CD4-positive, alpha-beta memory T cell (primary cell): ENCODE data around the gene ZNF678. TPM values are rescaled to one million over a fixed set of nuclear protein-coding genes. Genes with fewer than 3 reads are reported as not detected.

Source experiments
- CTCF ChIA-PET: fragments of 350-600 bp; sonication (Branson Sonifier 250); formaldehyde crosslinking; loops from one replicate; lab custom pipeline; 2021; ENCODE audit warnings: inconsistent platforms; ENCODE audit not compliant: partially characterized antibody; lab: Charles Lee
- POLR2A ChIA-PET: fragments of 350-600 bp; sonication (Branson Sonifier 250); formaldehyde crosslinking; loops from one replicate; lab custom pipeline; 2021; ENCODE audit not compliant: partially characterized antibody; lab: Charles Lee
- DNase-seq, 5 donors: peaks; one replicate each; pipeline versions ENCODE4 v3.0.0 to v3.0.0-alpha.2; 2020 to 2022; ENCODE audit warnings: mixed read lengths in 1 of 5
- H3K27ac ChIP-seq: one replicate; pipeline ENCODE4 v1.7.0; 2013; ENCODE audit warnings: low read depth, low read length
- H3K27me3 ChIP-seq: 2 replicates; pipeline ENCODE4 v1.7.0; 2013; ENCODE audit warnings: mild to moderate bottlenecking, low read length, moderate library complexity; ENCODE audit not compliant: insufficient read depth
- H3K36me3 ChIP-seq: 2 replicates; pipeline ENCODE4 v1.7.0; 2013; ENCODE audit warnings: mild to moderate bottlenecking, low read length, moderate library complexity; ENCODE audit not compliant: insufficient read depth
- H3K4me1 ChIP-seq: 2 replicates; pipeline ENCODE4 v1.7.0; 2013; ENCODE audit warnings: mild to moderate bottlenecking, low read length, moderate library complexity; ENCODE audit not compliant: insufficient read depth
- H3K4me3 ChIP-seq, 2 donors: one replicate each; pipeline ENCODE4 v1.7.0; 2013; ENCODE audit warnings: low read length in 2 of 2, mild to moderate bottlenecking in 1 of 2
- H3K9me3 ChIP-seq, 2 donors: one replicate each; pipeline ENCODE4 v1.7.0; 2013; ENCODE audit warnings: low read length in 2 of 2, control low read depth in 1 of 2; ENCODE audit not compliant: control insufficient read depth in 1 of 2
- H3K27ac Mint-ChIP-seq, 7 donors: one replicate each; pipeline ENCODE4 v1.8.0; 2020 to 2021; ENCODE audit warnings: mixed read lengths in 7 of 7, mild to moderate bottlenecking in 6 of 7, inconsistent platforms in 3 of 7, moderate library complexity in 3 of 7
- H3K27me3 Mint-ChIP-seq, 2 donors: one replicate each; pipeline ENCODE4 v1.8.0; 2020 to 2021; ENCODE audit warnings: mixed read lengths in 2 of 2
- H3K36me3 Mint-ChIP-seq, 2 donors: one replicate each; pipeline ENCODE4 v1.8.0; 2020 to 2021; ENCODE audit warnings: mixed read lengths in 2 of 2, inconsistent platforms in 1 of 2, mild to moderate bottlenecking in 1 of 2
- H3K4me1 Mint-ChIP-seq, 4 donors: one replicate each; pipeline ENCODE4 v1.8.0; 2020 to 2021; ENCODE audit warnings: mixed read lengths in 4 of 4, mild to moderate bottlenecking in 1 of 4
- H3K4me3 Mint-ChIP-seq, 8 donors: one replicate each; pipeline ENCODE4 v1.8.0; 2020 to 2021; ENCODE audit warnings: mixed read lengths in 8 of 8, mild to moderate bottlenecking in 7 of 8, moderate library complexity in 6 of 8, inconsistent platforms in 3 of 8
- H3K9me3 Mint-ChIP-seq, 8 donors: one replicate each; pipeline ENCODE4 v1.8.0; 2020 to 2021; ENCODE audit warnings: mixed read lengths in 8 of 8, mild to moderate bottlenecking in 5 of 8, inconsistent platforms in 3 of 8, moderate library complexity in 1 of 8
- intact Hi-C: fragments of 100-400 bp; cut with micrococcal nuclease; formaldehyde crosslinking; loops from one replicate; pipeline ENCODE4 v1.15.1; 2023
- polyA plus RNA-seq, 2 donors: library from polyadenylated mRNA; unstranded; fragments of 300-500 nt; fragmentation: Illumina TruSeq; gene quantifications; one replicate each; pipeline ENCODE4 v1.2.3, GENCODE V29; 2021
- total RNA-seq, 2 experiments: library from RNA; stranded (reverse); gene quantifications; one replicate each; pipeline ENCODE4 v1.2.3, GENCODE V29; 2021

ZNF678 gene
- total and polyA plus RNA-seq, 4 experiments from 2014 or later = 3.0 to 10.2 (median 6.2) TPM

GRCh38 chr1:227561241-227561907 lies 2.0 kb upstream of the ZNF678 start:
- H3K4me3 ChIP-seq = no peak overlapping the region
- Mint-ChIP-seq H3K27me3 (peaks cover 23 to 30% of the 10 kb centered on the region in 2 donors), H3K4me1 (peaks cover 16 to 25% (median 21%) of the 10 kb centered on the region in 4 donors), H3K36me3 (peaks cover 5 to 8% of the 10 kb centered on the region in 2 donors), H3K4me3 (peak overlapping the region in 1 of 8 donors; percentile 62), H3K27ac (peak overlapping the region in 1 of 7 donors; percentile 20), H3K9me3 (peaks cover 0 to 8% (median 2%) of the 10 kb centered on the region in 8 donors)
- CTCF ChIA-PET = interaction anchor here (2.2 kb wide), 1 partner anchor 19 kb away, joined by 6 read pairs; no protein-coding TSS in a partner anchor
- no peaks in the 10 kb centered on the region for H3K9me3 ChIP-seq
- H3K27me3 ChIP-seq = no peaks in the 10 kb centered on the region
- no peak for DNase-seq
- H3K27ac ChIP-seq = no peak overlapping the region
- POLR2A ChIA-PET = interaction anchor here (1.1 kb wide), 1 partner anchor 570 kb away, joined by 3 read pairs; no protein-coding TSS in a partner anchor
- intact Hi-C loops = loop anchor here (5.0 kb wide), 1 partner anchor 1154 kb away; the partner anchor contains the start of gene PARP1
- H3K36me3 ChIP-seq = no peaks in the 10 kb centered on the region
- peaks cover 7% of the 10 kb centered on the region for H3K4me1 ChIP-seq

- POLR2A ChIA-PET = no interaction called here
- peaks cover 0 to 8% (median 2%) of the 10 kb centered on the region in 8 donors for H3K9me3 Mint-ChIP-seq
- Histone ChIP-seq H3K27ac (no peak overlapping the region), H3K9me3 (no peaks in the 10 kb centered on the region), H3K4me1 (peaks cover 7% of the 10 kb centered on the region), H3K27me3 (no peaks in the 10 kb centered on the region), H3K4me3 (no peak overlapping the region), H3K36me3 (no peaks in the 10 kb centered on the region)
- CTCF ChIA-PET = interaction anchor here (4.9 kb wide), 1 partner anchor 20 kb away, joined by 38 read pairs; no protein-coding TSS in a partner anchor
- peak overlapping the region in 2 of 7 donors; percentile 1 to 19 for H3K27ac Mint-ChIP-seq
- no peak for DNase-seq
- peaks cover 8 to 10% of the 10 kb centered on the region in 2 donors for H3K36me3 Mint-ChIP-seq
- intact Hi-C loops = loop anchor here (5.0 kb wide), 1 partner anchor 1155 kb away; the partner anchor contains the start of gene PARP1
- H3K27me3 Mint-ChIP-seq = peaks cover 23 to 30% of the 10 kb centered on the region in 2 donors
- peak overlapping the region in 5 of 8 donors; percentile 0 to 46 (median 6) for H3K4me3 Mint-ChIP-seq
- peaks cover 19 to 25% (median 22%) of the 10 kb centered on the region in 4 donors for H3K4me1 Mint-ChIP-seq
Measured at GRCh38 chr1:227562037-227562436, 1.3 kb upstream of the ZNF678 start.

- Histone ChIP-seq H3K4me3 (peak overlapping the region; percentile 39 to 74), H3K27ac (no peak overlapping the region), H3K9me3 (no peaks in the 10 kb centered on the region), H3K4me1 (peaks cover 7% of the 10 kb centered on the region), H3K27me3 (no peaks in the 10 kb centered on the region), H3K36me3 (no peaks in the 10 kb centered on the region)
- H3K9me3 Mint-ChIP-seq = peaks cover 0 to 5% (median 1%) of the 10 kb centered on the region in 8 donors
- peaks cover 23 to 30% of the 10 kb centered on the region in 2 donors for H3K27me3 Mint-ChIP-seq
- POLR2A ChIA-PET = interaction anchor here (1.0 to 2.3 kb wide), 6 partner anchors 19 to 679 kb away, joined by 3 to 8 read pairs (median 4); partner anchors contain the start of genes JMJD4 and SNAP47
- peaks cover 21 to 26% (median 25%) of the 10 kb centered on the region in 4 donors for H3K4me1 Mint-ChIP-seq
- DNase-seq = no peak
- intact Hi-C loops = loop anchor here (1.0 to 5.0 kb wide), 3 partner anchors 21 to 1156 kb away; partner anchors contain the start of genes JMJD4, PARP1 and SNAP47
- H3K27ac Mint-ChIP-seq = peak overlapping the region; percentile 89 to 96 (median 95)
- CTCF ChIA-PET = interaction anchor here (4.9 kb wide), 1 partner anchor 21 kb away, joined by 38 read pairs; no protein-coding TSS in a partner anchor
- H3K4me3 Mint-ChIP-seq = peak overlapping the region; percentile 90 to 97 (median 93)
- H3K36me3 Mint-ChIP-seq = peaks cover 8 to 14% of the 10 kb centered on the region in 2 donors
Measured at GRCh38 chr1:227562933-227563323, 428 bp upstream of the ZNF678 start.

GRCh38 chr1:227567256-227567655 lies 3.9 kb downstream of the ZNF678 start:
- Mint-ChIP-seq H3K9me3 (no peaks in the 10 kb centered on the region), H3K4me1 (peaks cover 24 to 39% (median 30%) of the 10 kb centered on the region in 4 donors), H3K4me3 (no peak overlapping the region), H3K27me3 (peaks cover under 1 to 8% of the 10 kb centered on the region in 2 donors), H3K27ac (no peak overlapping the region), H3K36me3 (peaks cover 8 to 18% of the 10 kb centered on the region in 2 donors)
- H3K27ac ChIP-seq = no peak overlapping the region
- H3K4me3 ChIP-seq = no peak overlapping the region
- intact Hi-C loops = no loop called here
- H3K9me3 ChIP-seq = no peaks in the 10 kb centered on the region
- CTCF ChIA-PET = no interaction called here
- H3K36me3 ChIP-seq = no peaks in the 10 kb centered on the region
- no peaks in the 10 kb centered on the region for H3K27me3 ChIP-seq
- DNase-seq = no peak
- POLR2A ChIA-PET = no interaction called here
- peaks cover 14% of the 10 kb centered on the region for H3K4me1 ChIP-seq

GRCh38 chr1:227568593-227568992 lies 5.2 kb downstream of the ZNF678 start:
- H3K4me1 ChIP-seq = peaks cover 14% of the 10 kb centered on the region
- H3K4me3 Mint-ChIP-seq = no peak overlapping the region
- peak overlapping the region in 1 of 7 donors; percentile 58 for H3K27ac Mint-ChIP-seq
- no peaks in the 10 kb centered on the region for H3K9me3 ChIP-seq
- no peaks in the 10 kb centered on the region for H3K9me3 Mint-ChIP-seq
- DNase-seq = no peak
- CTCF ChIA-PET = no interaction called here
- H3K36me3 ChIP-seq = no peaks in the 10 kb centered on the region
- H3K4me3 ChIP-seq = no peak overlapping the region
- no peaks in the 10 kb centered on the region for H3K27me3 ChIP-seq
- peaks cover 10 to 19% of the 10 kb centered on the region in 2 donors for H3K36me3 Mint-ChIP-seq
- H3K4me1 Mint-ChIP-seq = peaks cover 24 to 42% (median 28%) of the 10 kb centered on the region in 4 donors
- H3K27ac ChIP-seq = no peak overlapping the region
- no peaks in the 10 kb centered on the region for H3K27me3 Mint-ChIP-seq
- POLR2A ChIA-PET = no interaction called here
- intact Hi-C loops = no loop called here

- CTCF ChIA-PET = no interaction called here
- H3K4me1 Mint-ChIP-seq = peaks cover 26 to 50% (median 34%) of the 10 kb centered on the region in 4 donors
- POLR2A ChIA-PET = no interaction called here
Measured at GRCh38 chr1:227572752-227573151, 9.4 kb downstream of the ZNF678 start.

GRCh38 chr1:227574926-227575325 lies 11.6 kb downstream of the ZNF678 start:
- H3K27me3 Mint-ChIP-seq = no peaks in the 10 kb centered on the region
- H3K27ac Mint-ChIP-seq = no peak overlapping the region
- Histone ChIP-seq H3K27ac (no peak overlapping the region), H3K4me3 (no peak overlapping the region), H3K36me3 (no peaks in the 10 kb centered on the region), H3K4me1 (peaks cover 5% of the 10 kb centered on the region), H3K9me3 (peaks cover 0 to 7% of the 10 kb centered on the region in 2 donors), H3K27me3 (no peaks in the 10 kb centered on the region)
- CTCF ChIA-PET = no interaction called here
- H3K4me1 Mint-ChIP-seq = peaks cover 27 to 56% (median 36%) of the 10 kb centered on the region in 4 donors
- peaks cover 2 to 50% (median 33%) of the 10 kb centered on the region in 8 donors for H3K9me3 Mint-ChIP-seq
- DNase-seq = no peak
- peaks cover 41 to 47% of the 10 kb centered on the region in 2 donors for H3K36me3 Mint-ChIP-seq
- no peak overlapping the region for H3K4me3 Mint-ChIP-seq
- intact Hi-C loops = no loop called here
- POLR2A ChIA-PET = no interaction called here

More at GRCh38 chr1:227572752-227573151, 9.4 kb downstream of the ZNF678 start:
- Histone ChIP-seq H3K4me1 (peaks cover 8% of the 10 kb centered on the region), H3K9me3 (peaks cover 0 to 4% of the 10 kb centered on the region in 2 donors), H3K27me3 (no peaks in the 10 kb centered on the region), H3K4me3 (no peak overlapping the region), H3K27ac (no peak overlapping the region), H3K36me3 (no peaks in the 10 kb centered on the region)
- H3K27ac Mint-ChIP-seq = peak overlapping the region in 2 of 7 donors; percentile 5 to 6
- H3K9me3 Mint-ChIP-seq = peaks cover 2 to 41% (median 27%) of the 10 kb centered on the region in 8 donors
- no peak for DNase-seq
- intact Hi-C loops = no loop called here
- H3K4me3 Mint-ChIP-seq = peak overlapping the region in 1 of 8 donors; percentile 44
- H3K36me3 Mint-ChIP-seq = peaks cover 30 to 42% of the 10 kb centered on the region in 2 donors
- H3K27me3 Mint-ChIP-seq = no peaks in the 10 kb centered on the region
